ENCODE results near the gene UQCC3. TPM values are rescaled to one million over a fixed set of nuclear protein-coding genes. Genes with fewer than 3 reads are reported as not detected.

The UQCC3 gene
- polyA plus RNA-seq, 3 donors = 3.3 to 7.9 (median 7.2) TPM

GRCh38 chr11:62669420-62670161 is 1.9 kb upstream of the UQCC3 start:
- 100% methylated on average over 1 of the region's 4 CpGs for WGBS (ENCODE audit: insufficient coverage)
- Histone ChIP-seq H3K4me3 (replicated peaks in 1 of 3; ENCODE audit: low read depth in 2 of 3, low read length in 3 of 3) (no peak overlapping the region), H3K4me2 (replicated peaks; ENCODE audit: extremely low read depth, low read length, poor library complexity, severe bottlenecking) (no peak overlapping the region), H3K4me1 (ENCODE audit: control insufficient read depth in 1 of 2, insufficient read depth in 2 of 2, low read length in 2 of 2) (peaks cover 43 to 47% of the 10 kb centered on the region in 2 donors), H3K79me2 (ENCODE audit: insufficient read depth, low read length) (peaks cover 78% of the 10 kb centered on the region), H2AFZ (ENCODE audit: insufficient read depth, low read depth, low read length, poor library complexity, severe bottlenecking) (no peak overlapping the region), H3K27me3 (ENCODE audit: control insufficient read depth in 2 of 2, insufficient read depth in 2 of 2, low read length in 2 of 2) (no peaks in the 10 kb centered on the region), H3K9me3 (replicated peaks in 1 of 2; ENCODE audit: control insufficient read depth in 1 of 2, insufficient read depth in 1 of 2, low read length in 2 of 2) (no peaks in the 10 kb centered on the region), H3K27ac (ENCODE audit: low read depth in 1 of 2, low read length in 2 of 2) (no peak overlapping the region), H3K36me3 (replicated peaks in 1 of 2; ENCODE audit: control insufficient read depth in 1 of 2, insufficient read depth in 2 of 2, low read length in 2 of 2) (peaks cover 10 to 27% of the 10 kb centered on the region in 2 donors), H3K9ac (ENCODE audit: insufficient read depth, low read length, poor library complexity, severe bottlenecking) (no peak overlapping the region), H4K20me1 (ENCODE audit: insufficient read depth, low read length) (peaks cover 25% of the 10 kb centered on the region)
- H3K4me1 Mint-ChIP-seq = peaks cover 60% of the 10 kb centered on the region
- intact Hi-C loops (cut with micrococcal nuclease) = no loop called here
- H3K27ac Mint-ChIP-seq = peak overlapping the region in 3 of 7 donors; percentile 46 to 85 (median 77)
- peaks cover 8 to 27% of the 10 kb centered on the region in 2 donors for H3K36me3 Mint-ChIP-seq
- no peak for DNase-seq
- TF ChIP-seq, protein P1, sequence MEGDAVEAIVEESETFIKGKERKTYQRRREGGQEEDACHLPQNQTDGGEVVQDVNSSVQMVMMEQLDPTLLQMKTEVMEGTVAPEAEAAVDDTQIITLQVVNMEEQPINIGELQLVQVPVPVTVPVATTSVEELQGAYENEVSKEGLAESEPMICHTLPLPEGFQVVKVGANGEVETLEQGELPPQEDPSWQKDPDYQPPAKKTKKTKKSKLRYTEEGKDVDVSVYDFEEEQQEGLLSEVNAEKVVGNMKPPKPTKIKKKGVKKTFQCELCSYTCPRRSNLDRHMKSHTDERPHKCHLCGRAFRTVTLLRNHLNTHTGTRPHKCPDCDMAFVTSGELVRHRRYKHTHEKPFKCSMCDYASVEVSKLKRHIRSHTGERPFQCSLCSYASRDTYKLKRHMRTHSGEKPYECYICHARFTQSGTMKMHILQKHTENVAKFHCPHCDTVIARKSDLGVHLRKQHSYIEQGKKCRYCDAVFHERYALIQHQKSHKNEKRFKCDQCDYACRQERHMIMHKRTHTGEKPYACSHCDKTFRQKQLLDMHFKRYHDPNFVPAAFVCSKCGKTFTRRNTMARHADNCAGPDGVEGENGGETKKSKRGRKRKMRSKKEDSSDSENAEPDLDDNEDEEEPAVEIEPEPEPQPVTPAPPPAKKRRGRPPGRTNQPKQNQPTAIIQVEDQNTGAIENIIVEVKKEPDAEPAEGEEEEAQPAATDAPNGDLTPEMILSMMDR (IDR thresholded peaks at IDR 0.05) = no peak
- no peak overlapping the region for H3K4me3 Mint-ChIP-seq
- no peaks in the 10 kb centered on the region for H3K27me3 Mint-ChIP-seq (ENCODE audit: low read depth in 3 of 3)
- peaks cover 0 to 2% (median 0%) of the 10 kb centered on the region in 7 donors for H3K9me3 Mint-ChIP-seq

GRCh38 chr11:62671236-62671607 is 251 bp upstream of the UQCC3 start:
- Histone ChIP-seq H3K9me3 (replicated peaks in 1 of 2; ENCODE audit: control insufficient read depth in 1 of 2, insufficient read depth in 1 of 2, low read length in 2 of 2) (no peaks in the 10 kb centered on the region), H2AFZ (ENCODE audit: insufficient read depth, low read depth, low read length, poor library complexity, severe bottlenecking) (peak overlapping the region; percentile 97), H3K4me2 (replicated peaks; ENCODE audit: extremely low read depth, low read length, poor library complexity, severe bottlenecking) (peak overlapping the region; percentile 83), H3K27ac (ENCODE audit: low read depth in 1 of 2, low read length in 2 of 2) (peak overlapping the region; percentile 83), H3K27me3 (ENCODE audit: control insufficient read depth in 2 of 2, insufficient read depth in 2 of 2, low read length in 2 of 2) (no peaks in the 10 kb centered on the region), H3K4me3 (replicated peaks in 1 of 3; ENCODE audit: low read depth in 2 of 3, low read length in 3 of 3) (peak overlapping the region; percentile 48 to 99 (median 93)), H3K36me3 (replicated peaks in 1 of 2; ENCODE audit: control insufficient read depth in 1 of 2, insufficient read depth in 2 of 2, low read length in 2 of 2) (peaks cover 13 to 39% of the 10 kb centered on the region in 2 donors), H3K4me1 (ENCODE audit: control insufficient read depth in 1 of 2, insufficient read depth in 2 of 2, low read length in 2 of 2) (peaks cover 39% of the 10 kb centered on the region in 2 donors), H3K79me2 (ENCODE audit: insufficient read depth, low read length) (peaks cover 75% of the 10 kb centered on the region), H3K9ac (ENCODE audit: insufficient read depth, low read length, poor library complexity, severe bottlenecking) (peak overlapping the region; percentile 77), H4K20me1 (ENCODE audit: insufficient read depth, low read length) (peaks cover 23% of the 10 kb centered on the region)
- H3K4me1 Mint-ChIP-seq = peaks cover 59% of the 10 kb centered on the region
- H3K4me3 Mint-ChIP-seq = peak overlapping the region; percentile 99
- peaks cover 15 to 43% of the 10 kb centered on the region in 2 donors for H3K36me3 Mint-ChIP-seq
- H3K27ac Mint-ChIP-seq = peak overlapping the region; percentile 92 to 97 (median 95)
- TF ChIP-seq, protein P1 (IDR thresholded peaks at IDR 0.05) = no peak
- intact Hi-C loops (cut with micrococcal nuclease) = no loop called here
- H3K27me3 Mint-ChIP-seq (ENCODE audit: low read depth in 3 of 3) = no peaks in the 10 kb centered on the region
- WGBS (ENCODE audit: insufficient coverage) = 0% methylated on average over 16 of the region's 17 CpGs
- H3K9me3 Mint-ChIP-seq = peaks cover 0 to 2% (median 0%) of the 10 kb centered on the region in 7 donors
- peak in 1 of 3 donors; percentile 10 for DNase-seq

Data from CD14-positive monocyte (primary cell).